Measurements from ENCODE around the gene INHBE.
"Not testable (repeated sequence)": the region's sequence is repeated elsewhere in the genome, so short reads cannot be mapped to it uniquely, and the experiment has no call there.

The INHBE gene

DNA sequence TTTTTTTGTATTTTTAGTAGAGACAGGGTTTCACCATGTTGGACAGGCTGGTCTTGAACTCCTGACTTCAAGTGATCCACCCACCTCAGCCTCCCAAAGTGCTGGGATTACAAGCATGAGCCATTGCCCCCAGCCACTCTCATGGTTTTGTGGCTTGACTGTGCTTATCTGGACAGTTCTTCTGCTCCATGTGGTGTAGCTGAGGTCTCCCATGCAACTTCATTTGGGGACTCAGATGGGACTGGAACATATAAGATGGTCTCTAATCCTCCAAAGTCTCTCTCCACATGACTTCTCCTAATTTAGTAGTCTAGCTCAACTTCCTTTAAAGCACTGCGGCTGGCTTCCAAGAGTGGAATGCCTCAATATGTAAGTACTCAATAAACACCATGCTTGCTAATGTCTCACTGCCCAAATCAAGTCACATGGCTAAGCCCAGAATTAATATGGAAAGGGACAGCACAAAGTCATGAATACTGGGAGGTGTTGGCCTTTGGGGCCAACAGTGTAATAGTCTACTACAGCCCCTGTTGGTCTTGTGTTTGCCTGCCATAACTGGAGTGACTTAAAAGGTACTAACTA, 13.2 kb upstream of the INHBE start:
- DNase-seq = no peak

DNA sequence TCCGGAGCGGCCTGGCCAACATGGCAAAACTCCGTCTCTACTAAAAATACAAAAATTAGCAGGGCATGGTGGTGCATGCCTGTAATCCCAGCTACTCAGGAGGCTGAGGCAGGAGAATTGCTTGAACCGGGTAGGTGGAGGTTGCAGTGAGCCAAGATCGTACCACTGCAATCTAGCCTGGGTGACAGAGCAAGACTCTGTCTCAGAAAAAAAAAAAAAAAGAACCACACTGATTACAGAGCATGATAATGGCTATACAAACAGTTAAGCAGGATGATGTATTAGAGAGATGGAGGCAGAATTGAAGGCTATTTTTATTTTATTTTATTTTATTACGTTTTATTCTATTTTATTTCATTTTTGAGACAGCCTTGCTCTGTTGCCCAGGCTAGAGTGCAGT, 10.8 kb upstream of the INHBE start:
- not testable (repeated sequence) for DNase-seq

DNA sequence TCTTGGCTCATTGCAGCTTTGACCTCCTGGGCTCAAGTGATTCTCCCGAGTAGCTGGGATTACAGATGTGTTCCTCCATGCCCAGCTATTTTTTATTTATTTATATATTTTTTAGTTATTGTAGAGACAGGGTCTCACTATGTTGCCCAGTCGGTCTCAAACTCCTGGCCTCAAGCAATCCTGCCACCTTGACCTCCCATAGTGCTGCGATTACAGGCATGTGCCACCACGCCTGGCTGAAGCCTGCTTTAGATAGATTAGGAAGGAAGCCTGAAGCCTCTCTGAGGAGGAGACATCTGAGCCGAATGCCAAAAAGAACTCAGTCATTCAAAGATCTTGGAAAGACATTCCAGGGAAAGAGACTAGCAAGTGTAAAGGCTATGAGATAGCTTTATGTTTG, 10.4 kb upstream of the INHBE start:
- no peak for DNase-seq

DNA sequence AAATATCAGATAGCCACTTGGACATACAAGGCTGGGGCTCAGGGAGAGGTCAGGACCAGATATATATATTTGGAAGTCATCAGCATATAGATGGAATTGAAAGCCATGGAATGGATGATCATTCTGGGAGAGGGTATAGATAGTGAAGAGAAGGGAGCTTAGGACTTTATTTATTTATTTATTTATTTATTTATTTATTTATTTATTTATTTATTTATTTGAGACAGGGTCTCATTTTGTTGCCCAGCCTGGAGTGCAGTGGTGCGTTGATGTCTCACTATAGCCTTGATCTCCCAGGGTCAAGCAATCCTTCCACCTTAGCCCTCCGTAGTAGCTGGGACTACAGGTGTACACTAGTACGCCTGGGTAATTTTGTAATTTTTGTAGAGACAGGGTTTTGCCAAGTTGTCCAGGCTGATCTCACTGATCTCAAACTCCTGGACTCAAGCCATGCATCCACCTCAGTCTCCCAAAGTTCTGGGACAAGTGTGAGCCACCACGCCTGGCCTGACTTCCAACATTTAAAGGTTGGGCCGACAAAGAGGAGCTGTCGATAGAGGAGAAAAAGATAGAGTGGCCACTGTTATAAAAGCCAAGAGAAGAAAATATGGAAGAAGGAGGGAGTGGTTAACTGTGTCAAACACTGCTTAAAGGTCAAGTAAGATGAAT, 8.7 kb upstream of the INHBE start:
- no peak for DNase-seq

DNA sequence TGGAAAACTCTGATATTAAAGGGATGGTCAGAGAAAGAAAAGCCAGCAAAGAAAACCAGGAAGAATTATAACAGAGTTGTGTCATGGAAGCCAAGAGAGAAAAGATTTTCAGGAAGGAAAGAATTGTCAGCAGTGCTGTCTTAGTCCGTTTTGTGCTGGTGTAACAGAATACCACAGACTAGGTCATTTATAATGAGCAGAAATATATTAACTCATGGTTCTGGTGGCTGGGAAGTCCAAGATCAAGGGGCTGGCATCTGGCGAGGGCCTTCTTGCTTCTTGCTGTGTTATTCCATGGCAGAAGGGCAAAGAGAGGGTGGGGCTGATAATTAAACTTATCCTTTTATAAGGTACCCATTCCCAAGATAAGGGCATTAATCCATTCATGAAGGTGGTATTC, 6.4 kb upstream of the INHBE start:
- DNase-seq = no peak

DNA sequence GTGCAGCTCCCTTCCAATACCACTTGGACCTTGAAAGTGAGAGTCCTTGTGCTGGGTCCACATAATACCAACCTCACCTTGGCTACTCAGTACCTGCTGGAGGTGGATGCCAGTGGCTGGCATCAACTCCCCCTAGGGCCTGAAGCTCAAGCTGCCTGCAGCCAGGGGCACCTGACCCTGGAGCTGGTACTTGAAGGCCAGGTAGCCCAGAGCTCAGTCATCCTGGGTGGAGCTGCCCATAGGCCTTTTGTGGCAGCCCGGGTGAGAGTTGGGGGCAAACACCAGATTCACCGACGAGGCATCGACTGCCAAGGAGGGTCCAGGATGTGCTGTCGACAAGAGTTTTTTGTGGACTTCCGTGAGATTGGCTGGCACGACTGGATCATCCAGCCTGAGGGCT, 5.7 kb upstream of the INHBE start:
- DNase-seq = no peak

DNA sequence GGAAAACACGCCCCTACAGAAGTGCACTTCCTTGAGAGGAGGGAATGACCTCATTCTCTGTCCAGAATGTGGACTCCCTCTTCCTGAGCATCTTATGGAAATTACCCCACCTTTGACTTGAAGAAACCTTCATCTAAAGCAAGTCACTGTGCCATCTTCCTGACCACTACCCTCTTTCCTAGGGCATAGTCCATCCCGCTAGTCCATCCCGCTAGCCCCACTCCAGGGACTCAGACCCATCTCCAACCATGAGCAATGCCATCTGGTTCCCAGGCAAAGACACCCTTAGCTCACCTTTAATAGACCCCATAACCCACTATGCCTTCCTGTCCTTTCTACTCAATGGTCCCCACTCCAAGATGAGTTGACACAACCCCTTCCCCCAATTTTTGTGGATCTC, 5.0 kb upstream of the INHBE start:
- DNase-seq = no peak

DNA sequence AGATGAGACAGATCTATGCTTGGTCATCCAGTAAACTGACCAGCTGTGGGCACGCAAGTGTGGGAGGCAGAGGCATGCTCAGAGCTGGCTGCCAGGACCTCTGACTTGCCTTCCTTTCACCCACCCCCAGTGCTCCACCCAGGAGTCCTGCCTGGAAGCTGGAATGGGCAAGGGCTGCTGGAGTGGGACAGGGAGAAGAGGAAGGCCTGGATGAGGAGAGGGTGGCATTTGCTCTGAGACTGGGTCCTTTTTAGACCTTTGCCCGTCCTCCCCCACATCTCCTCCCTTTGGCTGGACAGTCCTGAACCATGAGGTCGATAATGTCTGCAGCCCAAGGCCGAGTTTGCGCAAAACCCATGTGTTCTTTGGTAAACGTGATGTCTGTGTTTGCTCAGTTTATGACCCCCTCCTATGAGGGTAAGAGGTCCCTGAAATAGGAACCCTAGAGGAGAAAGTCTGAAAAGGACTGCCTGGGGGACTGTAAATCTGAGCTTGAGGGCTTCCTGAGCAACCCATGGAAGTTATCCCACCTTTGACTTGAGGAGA, 3.8 kb upstream of the INHBE start:
- no peak for DNase-seq

DNA sequence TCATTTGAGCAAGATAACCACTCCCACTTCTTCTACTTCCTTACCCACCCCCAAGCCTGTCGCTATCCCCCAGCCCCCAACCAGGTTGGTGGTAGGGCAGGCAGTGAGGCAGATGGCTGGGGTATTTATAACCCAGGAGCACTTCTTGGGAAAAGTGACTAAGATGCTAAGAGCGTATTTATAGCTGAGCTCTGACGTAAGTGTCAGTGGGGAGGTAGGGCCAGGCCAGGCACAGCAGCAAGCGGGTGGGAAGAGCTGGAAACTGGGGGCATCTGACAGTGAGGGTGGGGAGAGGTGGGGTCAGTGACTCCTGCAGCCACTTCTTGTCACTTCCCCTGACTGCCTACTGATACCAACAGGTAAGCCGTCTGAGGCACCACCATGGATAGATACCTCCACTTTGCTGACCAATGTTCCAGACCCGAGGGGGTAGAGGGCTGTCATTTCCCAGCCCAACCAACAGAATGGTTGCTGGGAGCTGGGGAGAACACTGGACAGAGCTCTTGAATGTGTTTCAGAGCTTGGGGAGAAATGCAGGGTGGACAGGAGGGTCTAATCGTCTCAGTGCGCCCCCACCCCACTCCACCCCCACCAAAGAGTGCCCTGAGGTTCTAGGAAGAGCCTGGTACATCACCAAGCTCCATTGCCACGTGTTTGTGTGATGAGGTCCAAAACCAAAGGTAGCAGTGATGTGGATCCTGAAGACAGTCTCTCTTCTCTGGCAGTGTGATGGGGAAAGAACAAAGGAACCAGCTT, 2.7 kb upstream of the INHBE start:
- no peak for DNase-seq

DNA sequence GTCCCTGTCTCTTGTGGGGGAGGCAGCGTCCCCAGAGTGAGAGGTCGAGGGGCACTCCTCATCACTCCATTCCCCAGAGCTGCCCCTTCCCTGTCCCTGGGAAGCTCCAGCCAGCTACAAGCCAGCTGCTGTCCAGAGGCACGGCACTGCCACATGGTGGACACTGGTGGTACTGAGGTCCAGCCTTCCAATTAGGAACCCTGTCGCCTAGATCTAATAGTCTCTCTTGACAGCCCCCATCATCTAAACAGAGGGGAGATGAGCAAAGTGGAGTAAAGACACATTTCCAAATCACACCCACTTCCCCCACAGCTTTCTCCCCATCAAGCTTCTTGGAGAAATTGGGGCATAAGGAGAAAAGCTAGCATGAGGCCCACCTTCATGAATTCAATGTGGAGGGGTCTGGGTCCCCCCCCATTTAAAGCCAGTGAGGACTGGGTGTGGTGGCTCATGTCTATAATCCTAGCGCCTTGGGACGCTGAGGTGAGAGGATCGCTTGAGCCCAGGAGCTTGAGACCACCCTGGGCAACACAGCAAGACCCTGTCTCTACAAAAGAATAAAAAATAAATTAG, 2.1 kb upstream of the INHBE start:
- DNase-seq = peak; percentile 26

DNA sequence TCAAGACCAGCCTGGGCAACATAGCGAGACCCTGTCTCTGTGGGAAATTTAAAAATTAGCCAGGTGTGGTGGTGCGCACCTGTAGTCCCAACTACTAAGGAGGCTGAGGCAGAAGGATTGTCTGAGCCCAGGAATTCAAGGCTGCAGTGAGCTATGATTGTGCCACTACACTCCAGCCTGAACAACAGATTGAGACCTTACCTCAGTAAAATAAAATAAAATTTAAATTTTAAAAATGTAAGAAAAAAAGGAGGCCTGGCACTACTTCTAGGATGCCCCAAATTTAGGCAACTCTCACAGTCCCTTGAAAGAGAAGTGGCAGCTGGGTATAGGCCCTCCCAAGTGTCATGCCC, 918 bp upstream of the INHBE start:
- no peak for DNase-seq

DNA sequence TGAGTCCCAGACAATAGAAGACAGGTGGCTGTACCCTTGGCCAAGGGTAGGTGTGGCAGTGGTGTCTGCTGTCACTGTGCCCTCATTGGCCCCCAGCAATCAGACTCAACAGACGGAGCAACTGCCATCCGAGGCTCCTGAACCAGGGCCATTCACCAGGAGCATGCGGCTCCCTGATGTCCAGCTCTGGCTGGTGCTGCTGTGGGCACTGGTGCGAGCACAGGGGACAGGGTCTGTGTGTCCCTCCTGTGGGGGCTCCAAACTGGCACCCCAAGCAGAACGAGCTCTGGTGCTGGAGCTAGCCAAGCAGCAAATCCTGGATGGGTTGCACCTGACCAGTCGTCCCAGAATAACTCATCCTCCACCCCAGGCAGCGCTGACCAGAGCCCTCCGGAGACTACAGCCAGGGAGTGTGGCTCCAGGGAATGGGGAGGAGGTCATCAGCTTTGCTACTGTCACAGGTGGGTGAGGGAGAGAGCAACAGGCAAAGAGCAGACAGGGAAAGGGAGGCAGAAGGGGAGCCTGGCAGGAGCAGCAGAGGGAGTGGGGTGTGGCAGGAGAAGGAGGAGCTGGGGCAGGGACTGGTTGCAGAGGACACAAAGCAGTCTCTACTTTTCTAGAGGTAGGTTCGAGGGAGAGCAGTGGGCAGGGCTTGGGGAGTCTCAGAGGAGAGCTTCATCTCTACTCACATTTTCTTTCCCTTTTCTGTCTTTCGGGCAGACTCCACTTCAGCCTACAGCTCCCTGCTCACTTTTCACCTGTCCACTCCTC, 452 bp downstream of the INHBE start:
- DNase-seq = no peak

DNA sequence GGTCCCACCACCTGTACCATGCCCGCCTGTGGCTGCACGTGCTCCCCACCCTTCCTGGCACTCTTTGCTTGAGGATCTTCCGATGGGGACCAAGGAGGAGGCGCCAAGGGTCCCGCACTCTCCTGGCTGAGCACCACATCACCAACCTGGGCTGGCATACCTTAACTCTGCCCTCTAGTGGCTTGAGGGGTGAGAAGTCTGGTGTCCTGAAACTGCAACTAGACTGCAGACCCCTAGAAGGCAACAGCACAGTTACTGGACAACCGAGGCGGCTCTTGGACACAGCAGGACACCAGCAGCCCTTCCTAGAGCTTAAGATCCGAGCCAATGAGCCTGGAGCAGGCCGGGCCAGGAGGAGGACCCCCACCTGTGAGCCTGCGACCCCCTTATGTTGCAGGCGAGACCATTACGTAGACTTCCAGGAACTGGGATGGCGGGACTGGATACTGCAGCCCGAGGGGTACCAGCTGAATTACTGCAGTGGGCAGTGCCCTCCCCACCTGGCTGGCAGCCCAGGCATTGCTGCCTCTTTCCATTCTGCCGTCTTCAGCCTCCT, 1.1 kb downstream of the INHBE start:
- peak; percentile 4 for DNase-seq

DNA sequence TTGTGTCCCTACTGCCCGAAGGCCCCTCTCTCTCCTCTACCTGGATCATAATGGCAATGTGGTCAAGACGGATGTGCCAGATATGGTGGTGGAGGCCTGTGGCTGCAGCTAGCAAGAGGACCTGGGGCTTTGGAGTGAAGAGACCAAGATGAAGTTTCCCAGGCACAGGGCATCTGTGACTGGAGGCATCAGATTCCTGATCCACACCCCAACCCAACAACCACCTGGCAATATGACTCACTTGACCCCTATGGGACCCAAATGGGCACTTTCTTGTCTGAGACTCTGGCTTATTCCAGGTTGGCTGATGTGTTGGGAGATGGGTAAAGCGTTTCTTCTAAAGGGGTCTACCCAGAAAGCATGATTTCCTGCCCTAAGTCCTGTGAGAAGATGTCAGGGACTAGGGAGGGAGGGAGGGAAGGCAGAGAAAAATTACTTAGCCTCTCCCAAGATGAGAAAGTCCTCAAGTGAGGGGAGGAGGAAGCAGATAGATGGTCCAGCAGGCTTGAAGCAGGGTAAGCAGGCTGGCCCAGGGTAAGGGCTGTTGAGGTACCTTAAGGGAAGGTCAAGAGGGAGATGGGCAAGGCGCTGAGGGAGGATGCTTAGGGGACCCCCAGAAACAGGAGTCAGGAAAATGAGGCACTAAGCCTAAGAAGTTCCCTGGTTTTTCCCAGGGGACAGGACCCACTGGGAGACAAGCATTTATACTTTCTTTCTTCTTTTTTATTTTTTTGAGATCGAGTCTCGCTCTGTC, 1.8 kb downstream of the INHBE start:
- no peak for DNase-seq

DNA sequence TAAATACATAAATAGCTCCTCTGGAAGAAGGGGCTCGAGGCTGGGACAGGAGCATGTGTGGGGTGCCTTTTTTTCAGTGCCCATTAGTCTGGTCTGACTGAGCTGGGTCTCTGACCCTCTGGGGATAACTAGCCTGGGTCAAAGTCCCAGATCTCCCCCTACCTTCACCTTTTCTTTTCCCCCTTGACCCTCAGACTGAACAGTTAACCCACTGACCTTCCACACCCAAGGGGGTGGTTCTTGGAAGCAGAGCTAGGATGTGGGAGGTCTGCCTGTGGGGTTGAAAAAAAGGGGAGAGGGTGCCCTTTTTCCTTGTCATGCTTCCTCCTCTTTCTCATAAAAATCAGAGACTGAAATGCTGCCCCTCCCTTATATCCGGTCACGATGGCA, 3.6 kb downstream of the INHBE start:
- DNase-seq = no peak

DNA sequence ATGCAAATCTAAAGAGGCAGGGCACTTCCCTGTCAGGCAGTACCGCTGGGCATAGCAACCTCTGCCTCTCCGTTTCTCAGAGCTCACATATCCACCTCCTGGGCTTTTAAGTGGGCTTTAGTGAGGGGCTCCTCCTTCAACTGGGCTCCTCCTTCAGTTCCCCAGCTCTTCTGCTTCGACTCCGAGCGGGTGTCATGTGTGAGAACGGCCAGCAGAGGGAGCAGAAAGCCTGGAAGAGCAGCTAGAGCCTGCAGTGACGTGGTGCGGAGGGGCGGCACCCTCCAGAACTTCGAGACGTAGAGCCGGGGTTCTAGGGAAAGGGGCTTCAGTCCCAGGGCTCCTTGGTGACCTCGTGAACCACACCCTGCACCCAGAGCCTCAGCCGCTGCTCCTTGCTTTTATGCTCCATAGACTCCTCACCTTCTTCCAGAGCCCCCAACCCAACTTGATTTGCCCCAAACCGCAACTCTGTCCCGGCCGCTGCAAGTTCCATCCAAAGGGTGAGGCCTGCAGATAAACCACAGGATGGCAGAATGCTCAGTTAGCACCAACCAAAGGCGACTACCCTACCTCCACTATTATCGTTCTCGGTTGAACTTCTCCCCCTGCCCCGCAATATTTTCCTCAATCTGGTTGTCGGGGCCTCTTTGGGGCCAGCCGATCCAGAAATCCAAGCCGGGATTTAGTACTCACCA, 4.1 kb downstream of the INHBE start:
- peak; percentile 83 for DNase-seq

DNA sequence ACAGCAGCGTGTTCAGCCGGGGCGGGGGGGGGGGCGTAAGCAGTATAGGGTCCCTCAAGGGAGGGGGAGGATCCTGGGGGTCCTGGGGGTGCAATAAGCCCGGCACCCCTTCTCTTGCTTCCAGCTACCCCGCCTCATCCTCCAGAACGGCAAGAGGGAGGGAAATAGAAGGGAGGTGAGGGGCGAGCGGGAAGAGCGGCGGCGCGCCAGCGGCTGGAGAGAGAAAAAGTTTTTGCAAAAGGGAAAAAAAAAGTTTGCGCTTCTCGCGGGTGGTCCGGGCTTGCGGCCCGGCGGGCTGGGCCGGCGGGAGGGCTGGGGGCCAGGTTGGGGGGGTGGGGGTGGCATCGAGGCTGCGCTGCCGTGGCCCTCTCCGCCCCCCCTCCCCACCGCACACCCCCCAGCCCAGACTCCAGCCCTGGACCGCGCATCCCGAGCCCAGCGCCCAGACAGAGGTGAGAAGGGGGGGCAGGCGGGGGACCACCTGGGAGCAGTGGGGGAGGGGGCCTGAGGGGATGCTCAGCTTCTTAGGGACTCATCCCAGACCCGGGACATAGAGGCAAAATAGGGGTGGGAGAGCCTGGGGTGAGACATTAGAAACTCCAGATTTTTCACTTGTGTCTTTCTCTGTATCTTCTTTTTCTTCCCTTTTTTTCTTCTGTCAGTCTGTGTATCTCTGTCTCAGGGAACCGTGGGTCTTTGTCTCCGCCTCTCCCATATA, 4.8 kb downstream of the INHBE start, which contains the start of gene GLI1:
GLI1 (plus strand) TSS at position 36 of the 718 bp plus-strand sequence. CDS start 3,907 bp downstream, outside the sequence.
- no peak for DNase-seq

DNA sequence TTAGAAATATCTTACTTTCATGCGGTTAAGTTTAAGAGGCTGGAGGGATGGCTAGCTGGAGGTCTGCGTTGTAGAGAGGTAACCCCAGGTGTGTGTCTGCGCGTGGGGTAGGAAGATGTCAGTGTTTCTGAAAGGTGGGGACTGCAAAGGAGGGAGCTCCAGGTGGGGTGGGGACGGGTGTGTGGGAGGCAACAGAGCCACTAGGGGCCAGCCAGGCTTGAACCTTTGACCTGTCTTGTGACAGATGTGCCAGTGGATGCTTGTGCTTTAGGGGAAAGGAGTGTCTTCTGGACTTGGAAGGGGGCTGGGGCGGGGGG, 5.3 kb downstream of the INHBE start:
- no peak for DNase-seq

DNA sequence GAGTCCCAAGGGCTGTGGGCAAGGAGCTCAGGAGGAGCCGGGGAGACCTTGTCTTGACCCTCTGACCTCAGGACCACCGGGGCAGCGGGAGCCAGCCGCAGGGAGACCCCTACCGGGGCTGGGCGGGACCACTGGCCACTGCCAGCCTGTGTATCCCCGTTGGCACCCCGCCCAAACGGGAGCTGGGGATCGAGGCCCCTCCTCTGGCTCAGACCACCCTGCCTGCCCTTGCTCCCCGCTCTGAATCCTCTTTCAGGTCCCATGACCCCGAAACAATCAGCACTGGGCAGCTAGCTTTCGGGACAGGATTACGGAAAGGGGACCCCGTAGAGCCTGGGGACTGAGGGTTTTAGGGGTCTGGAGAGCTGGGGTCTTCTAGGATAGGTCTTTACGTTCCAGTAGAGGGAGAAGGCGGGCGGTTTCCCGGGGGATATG, 5.8 kb downstream of the INHBE start:
- no peak for DNase-seq

DNA sequence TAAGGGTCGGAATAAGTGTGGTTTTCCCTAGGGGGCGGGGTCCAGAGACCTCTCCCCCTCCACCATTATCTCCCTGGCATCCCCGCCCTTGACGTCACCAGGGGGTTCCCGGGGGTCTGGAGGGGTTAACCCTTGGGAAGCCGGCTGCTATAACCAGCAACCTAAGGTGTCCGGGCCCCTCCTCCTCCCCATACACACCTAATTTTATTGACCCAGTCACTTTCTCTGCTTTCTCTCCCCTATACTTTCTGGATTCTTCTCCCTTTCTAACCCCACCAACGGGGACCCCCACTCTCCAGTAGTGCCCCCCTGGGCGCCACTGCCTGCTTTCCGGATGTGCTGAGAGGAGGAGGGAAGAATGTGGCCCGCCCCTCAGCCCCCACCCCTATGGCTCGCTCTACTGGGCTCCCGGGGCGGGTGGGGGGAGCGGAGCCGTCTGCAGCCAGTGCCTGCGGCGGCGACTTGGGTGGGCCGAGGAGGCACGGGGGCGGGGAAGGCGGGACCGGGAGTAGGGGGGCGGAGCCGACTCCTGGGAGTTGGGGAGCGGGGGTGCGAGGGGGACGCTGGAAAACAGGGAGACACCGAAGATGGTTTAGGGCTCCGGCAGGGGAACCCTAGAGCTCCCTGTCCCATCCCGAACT, 6.3 kb downstream of the INHBE start:
- no peak for DNase-seq
